HG03135 (cell line): Measurements from ENCODE around the gene BMX.

Experiments used
- ATAC-seq: cut with Tn5 transposase; IDR thresholded peaks from one replicate; pipeline ENCODE4 v1.9.1; 2021; ENCODE audit warnings: mild to moderate bottlenecking, moderate library complexity; ENCODE audit not compliant: unreplicated experiment

Gene BMX

DNA sequence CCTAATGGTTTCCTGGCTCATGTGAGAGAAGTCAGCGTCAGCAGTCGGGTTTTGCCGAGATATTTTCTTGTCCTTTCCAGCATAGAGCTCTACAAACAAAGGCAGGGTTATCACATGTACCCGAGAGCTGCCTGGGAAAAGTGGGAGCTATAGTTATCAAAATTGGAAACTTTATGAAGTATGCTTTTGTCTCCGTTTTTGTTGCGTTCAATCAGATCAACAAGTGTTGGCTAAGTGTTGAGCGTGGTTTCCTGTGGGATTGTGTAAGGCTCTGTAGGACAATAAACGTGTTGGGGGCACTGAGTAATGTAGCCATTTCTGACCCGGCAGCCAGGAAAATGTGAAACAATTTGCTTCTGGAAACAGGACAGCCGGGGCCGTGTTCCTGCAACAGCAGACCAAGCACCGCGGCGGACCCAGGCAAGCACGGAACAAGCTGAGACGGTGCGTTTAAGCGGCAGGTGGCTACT, at the start of gene BMX:
Gene BMX (plus strand): TSS at position 311 of the 470 bp plus-strand sequence. CDS start 7,547 bp downstream, outside the sequence.
- ATAC-seq: no peak

DNA sequence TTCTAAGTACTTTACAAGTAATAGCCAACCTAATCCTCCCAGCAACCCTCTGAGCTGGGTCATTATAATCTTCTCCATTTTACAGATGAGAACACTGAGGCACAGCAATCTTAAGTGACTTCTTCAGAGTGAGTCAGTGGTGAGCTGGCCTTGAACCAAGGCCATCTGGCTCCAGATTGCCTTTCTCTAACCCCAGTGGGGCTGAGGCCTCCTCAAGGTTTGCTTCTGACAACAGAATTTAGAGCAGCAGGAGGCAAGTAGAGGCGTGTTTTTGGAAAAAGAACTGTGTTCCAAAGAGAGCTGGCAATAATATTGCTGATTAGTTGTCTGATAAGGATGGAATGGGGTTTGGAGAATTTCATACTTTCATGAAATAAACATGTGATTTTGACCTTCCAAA, 48.7 kb upstream of the BMX start:
- no peak for ATAC-seq

- ATAC-seq: no peak
Measured at GRCh38 chrX:15464704-15465103, 35.9 kb upstream of the BMX start.

GRCh38 chrX:15465347-15465746, 35.3 kb upstream of the BMX start:
- ATAC-seq: no peak

GRCh38 chrX:15465896-15466651, 34.5 kb upstream of the BMX start:
- ATAC-seq: no peak

DNA sequence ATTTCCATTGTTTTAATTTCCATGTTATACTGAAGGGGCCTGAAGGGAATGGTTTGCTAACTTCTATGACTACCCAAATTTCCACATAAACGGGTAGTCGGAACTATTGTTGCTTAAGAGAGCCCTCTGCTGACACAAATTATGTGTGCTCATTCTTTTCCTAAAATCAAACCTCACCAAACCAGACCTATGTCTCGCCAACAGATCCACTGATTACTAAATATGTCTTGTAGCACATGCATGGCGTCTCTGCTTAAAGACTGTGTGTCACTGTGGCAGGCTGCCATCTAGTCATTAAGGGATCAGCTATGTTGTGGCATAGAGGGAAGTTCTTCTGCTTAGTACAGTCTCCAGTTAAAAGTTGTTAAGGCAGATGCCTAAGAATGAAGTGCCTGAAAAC, 32.6 kb upstream of the BMX start:
- no peak for ATAC-seq

GRCh38 chrX:15469613-15470012, 31.0 kb upstream of the BMX start:
- ATAC-seq: no peak

GRCh38 chrX:15471028-15471427, 29.6 kb upstream of the BMX start:
- ATAC-seq: peak; percentile 83

GRCh38 chrX:15472531-15472930, 28.1 kb upstream of the BMX start:
- ATAC-seq: no peak

DNA sequence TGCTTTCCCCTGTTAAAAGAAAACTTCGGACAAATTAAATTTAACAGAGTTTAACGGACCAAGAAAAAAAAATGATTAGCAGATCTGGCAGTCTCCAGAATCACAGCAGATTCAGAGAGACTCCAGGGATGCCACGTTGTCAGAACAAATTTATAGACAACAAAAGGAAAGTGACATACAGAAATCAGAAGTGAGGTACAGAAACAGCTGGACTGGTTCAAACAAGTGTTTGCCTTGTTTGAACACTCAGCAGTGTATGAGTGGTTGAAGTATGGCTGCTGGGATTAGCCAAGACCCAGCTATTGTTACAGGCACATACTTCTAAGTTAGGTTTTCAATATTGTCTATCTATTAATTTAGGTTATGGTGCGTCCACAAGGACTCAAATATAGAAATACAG, 26.6 kb upstream of the BMX start:
- no peak for ATAC-seq

DNA sequence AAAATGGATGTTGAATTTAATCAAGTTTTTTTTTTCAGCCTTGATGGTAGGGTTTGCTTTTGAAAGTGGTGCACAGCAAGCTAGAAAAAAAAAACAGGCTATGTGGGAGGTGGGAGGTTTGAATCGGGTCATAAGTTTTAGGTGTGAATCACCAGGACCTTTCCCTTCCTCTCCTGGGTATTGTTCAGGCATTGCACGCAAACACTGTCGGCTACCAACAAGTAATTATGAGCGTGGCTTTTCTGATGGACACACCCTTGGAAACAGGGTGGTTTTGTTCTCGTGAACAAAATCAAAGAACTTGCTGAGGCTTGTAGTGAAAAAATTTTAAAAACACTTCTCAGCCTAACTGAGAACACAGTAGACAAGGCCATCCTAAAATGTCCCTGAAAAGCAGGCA, 25.6 kb upstream of the BMX start:
- ATAC-seq: no peak

DNA sequence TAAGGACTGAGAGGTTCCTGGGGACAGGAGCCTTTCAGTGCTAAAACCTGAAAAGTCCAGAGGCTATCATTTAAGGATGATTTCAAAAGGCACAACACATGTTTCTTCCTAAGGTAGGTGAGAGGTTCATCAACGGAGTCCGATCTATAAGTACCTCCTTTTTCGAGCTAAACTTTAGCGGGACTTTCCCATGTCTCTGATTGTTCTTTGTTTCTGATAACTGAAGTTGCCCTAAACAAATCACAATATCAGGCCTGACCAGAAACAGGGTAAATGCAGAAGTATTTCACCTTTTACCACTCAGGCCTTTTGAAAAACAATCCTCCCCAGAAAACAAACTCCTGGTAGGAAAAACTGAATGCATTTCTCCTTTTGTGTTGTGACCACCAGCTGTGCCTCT, 25.1 kb upstream of the BMX start:
- ATAC-seq: no peak

DNA sequence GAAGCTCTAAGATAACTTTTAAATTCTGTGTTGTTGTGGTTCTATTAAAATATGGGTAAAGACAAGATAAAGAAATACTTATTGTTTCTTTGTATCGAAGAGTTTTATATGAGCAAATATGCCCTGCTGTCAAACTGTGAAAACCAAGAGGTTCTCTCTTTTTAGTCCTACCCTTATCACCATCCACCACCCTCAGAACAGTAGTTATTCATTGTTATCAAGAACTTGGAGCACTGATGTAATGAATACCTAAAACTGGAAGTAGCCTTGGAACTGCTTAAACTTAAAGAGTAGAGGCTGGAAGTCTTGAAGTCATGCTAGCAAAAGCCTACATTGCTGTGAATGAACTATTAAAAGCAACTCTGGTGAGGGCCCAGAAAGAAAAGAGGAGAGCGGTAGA, 16.7 kb upstream of the BMX start:
- ATAC-seq: no peak

GRCh38 chrX:15492469-15492868, 8.1 kb upstream of the BMX start:
- no peak for ATAC-seq

DNA sequence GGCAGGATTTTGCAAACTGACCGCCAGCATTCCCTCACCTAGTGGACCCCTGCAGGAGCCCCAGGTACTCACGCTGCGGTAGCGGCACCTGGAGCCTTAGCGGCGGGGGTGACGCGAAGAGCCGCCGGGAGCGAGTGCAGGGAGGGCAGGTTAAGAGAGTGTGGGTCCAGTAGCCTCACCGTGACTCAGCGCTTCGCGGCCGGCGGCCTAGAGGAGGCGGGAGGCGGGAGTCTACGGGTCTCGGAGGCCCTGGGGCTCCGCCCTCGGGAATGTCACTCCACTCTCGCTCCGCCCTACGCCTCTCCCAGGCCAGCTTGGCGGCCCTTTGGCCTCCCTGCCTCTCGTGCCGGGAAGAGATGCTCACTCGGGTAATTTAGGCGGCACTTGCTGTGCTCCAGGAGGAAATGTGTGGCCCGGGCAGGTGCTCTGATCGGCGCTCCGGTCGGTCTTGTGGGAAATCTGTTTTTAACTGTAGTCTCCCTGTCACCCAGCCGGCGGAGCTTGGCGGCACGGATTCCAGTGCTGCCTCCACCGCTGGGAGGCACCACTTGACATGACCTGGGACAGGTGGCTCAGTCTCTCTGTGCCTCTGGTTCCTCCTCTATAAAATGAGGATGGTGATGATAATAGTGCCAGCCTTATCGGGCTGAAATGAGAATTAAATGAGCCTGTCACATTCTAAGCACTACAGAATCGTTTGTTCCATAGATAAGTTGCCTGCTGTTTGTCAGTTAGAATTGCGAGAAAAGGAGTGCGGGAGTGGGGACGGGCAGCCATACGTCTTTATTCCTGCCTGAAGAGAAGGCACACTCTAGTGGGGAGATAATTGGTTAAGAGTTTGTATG, 7.3 kb upstream of the BMX start, which contains the start of gene PIR:
Gene PIR (minus strand): TSS at position 216 of the 845 bp plus-strand sequence. CDS start 2,076 bp downstream, outside the sequence.
- ATAC-seq: peak; percentile 90

DNA sequence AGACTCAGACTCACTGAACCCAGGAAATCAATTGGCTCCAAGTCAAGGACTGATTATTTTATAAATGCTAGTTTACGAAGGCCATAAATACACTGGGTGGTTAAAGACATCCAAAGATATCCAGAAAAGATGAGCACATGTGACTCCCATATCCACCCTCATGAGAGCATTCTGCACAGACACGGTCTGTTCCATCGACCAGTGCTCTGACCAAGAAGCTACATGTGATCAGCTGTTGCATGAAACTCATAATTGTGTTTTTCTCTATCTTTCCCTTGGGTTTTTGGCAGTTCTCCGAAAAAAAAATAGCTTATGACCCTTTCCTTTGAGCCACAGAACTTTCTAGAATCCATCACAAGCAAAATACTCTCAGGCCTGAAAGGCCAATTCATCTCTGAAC, 4.8 kb upstream of the BMX start:
- no peak for ATAC-seq

DNA sequence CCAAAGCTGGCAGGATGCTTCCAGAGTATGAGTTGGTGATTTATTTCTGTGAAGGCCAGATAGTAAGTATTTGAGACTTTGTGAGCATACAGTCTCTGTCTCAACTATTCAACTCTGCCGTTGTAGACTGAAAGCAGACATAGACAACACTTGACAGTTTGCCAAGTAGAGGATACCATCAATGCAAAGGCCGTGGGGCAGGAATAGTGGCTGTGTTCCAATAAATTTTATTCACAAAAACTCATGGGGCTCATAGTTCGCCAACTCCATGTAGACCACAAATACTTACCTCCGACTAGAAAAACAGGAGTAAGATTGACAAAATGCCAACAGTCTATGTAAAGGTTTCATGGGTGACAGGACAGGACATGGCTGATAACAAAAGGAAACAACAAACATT, 3.8 kb upstream of the BMX start:
- ATAC-seq: no peak

DNA sequence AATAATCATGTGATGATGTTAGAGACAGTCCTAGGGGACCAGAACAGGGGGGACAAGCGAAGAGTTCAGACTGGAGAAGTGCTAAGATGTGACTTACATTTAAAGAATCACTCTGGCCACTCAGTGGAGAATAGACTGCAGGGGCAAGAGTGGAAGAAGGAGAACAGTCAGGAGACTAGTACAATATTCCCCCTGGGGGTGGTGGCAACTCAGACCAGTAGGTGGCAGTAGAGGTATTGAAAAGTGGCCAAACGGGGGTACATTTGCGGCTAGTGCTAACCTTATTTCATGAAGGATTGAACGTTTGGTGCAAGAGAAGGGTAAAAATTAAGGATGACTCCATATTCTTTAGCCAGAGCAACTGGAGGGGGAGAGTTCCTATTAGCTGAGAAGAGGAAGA, 2.7 kb upstream of the BMX start:
- no peak for ATAC-seq

DNA sequence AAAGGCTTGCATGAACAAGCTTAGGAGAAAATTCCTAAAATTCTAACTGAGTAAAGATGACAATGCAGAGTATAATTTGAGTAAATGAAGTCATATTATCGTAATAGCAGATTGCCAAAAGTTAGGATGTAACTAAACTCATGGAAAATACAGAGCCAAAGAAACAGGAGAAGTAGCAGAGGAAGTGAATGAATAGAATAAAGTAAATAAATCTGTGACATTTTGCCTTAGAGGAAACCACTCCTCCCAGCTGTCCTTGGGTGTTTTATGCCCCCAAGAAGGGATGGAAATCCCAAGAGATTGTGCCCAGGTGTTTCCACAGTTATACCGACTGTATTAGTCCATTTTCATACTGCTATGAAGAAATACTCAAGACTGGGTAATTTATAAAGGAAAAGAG, 1.9 kb upstream of the BMX start:
- no peak for ATAC-seq

GRCh38 chrX:15499976-15500375, 631 bp upstream of the BMX start:
- ATAC-seq: no peak

DNA sequence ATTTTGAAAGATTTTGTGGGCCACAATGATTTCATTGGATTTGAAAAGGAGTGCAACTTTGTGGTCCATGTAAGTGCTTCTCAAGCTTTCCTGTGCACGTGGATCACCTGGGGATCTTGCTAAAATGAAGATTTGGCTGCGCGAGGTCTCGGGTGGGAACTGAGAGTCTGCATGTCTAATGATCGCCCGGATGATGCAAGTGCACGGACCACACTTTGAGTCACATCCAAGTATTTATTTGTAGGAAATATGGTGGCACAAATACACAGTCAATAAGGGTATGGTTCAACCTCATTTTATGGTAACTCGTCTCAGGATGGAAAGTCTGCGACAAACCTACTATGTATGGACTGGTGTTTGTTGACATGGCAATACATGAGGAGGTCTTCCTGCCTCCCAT, 899 bp downstream of the BMX start:
- no peak for ATAC-seq

GRCh38 chrX:15504661-15505060, 4.1 kb downstream of the BMX start:
- ATAC-seq: no peak
